HL-60/S4 (cell line): ENCODE measurements around the gene CCKAR.

Source experiments
- in situ Hi-C: fragments of 300-500 bp; cut with MboI; formaldehyde crosslinking; loops from 2 replicates; pipeline ENCODE4 v1.14.3; 2022; ENCODE audit warnings: low sequenced_read_pairs

The CCKAR gene

DNA sequence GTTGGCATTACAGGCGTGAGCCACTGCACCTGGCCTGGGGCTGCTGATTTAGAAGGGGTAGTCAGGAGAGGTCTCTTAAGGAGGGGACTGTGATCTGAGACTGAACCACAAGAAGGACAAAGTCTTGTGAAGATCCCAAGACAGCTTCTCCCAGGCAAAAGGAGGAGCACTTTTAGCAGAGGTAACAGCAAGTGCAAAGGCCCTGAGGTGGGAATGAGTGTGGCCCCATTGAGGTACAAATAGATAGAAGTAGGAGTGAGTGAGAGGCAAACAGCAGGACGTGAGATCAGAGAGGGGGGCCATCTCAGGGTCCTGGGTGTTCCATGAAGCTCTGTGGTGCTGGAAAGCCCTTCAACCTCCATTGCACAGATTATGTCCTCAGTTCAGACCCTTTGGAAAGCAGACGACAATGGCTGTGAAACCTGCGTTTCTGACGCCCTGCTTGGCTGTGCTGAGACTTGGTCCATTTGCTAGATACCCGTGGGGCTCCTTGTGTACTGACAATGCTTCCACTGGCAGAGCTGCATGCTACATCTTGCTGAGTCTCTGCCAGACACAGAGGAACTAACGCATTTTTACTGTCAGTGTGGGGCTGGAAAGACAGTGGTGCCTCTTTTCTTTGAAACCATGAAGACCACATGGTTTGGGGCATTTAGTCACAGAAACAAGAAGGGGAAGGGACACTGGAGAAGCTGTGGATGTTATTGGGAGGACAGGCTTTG is 1.3 kb upstream of the CCKAR start:
- in situ Hi-C loops, result no loop called here

GRCh38 chr4:26490960-26491284 is 638 bp upstream of the CCKAR start:
- in situ Hi-C loops, result no loop called here

DNA sequence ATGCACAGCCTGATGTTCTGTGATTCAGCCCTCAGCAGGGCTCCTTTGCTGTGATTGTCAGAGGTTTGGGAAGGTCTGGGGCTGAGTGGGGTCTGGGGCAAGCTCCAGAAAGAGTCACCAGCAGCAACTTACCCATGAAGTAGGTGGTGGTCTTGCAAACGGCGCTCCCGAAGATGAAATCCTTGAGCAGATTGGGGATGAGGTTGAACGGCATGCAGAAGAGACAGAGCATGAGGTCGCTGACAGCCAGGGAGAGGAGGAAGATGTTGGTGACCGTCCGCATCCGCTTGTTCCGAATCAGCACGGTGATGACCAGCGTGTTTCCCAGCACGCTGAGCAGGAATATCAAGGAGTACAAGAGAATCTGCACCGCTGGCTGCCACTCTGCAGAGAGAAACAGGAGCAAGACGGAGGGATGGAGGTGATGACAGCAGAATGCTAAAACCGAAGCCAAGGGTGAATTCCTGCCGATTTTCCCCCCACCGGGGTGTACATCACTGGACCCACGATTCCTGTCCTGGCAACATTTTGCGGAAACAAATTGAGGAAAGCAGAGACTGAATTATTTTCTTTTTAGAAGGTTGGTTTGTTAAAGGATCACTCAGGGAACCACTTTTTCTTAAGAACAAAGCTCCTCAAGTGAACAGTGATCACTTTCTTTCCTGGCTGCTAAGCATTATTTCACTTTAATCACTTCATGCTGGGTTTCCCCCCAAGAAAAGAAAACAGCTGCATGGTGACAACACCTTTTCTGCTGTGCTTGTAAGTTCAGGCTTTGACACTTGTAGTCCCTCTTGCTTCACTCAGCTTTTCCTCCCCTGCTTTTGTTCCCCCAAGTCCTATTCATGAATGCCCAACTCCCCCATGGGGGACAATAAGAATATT is 941 bp downstream of the CCKAR start:
- in situ Hi-C loops, result no loop called here

- in situ Hi-C loops, result no loop called here
Measured at GRCh38 chr4:26485684-26486083, 4.6 kb downstream of the CCKAR start.

GRCh38 chr4:26484516-26484915 is 5.8 kb downstream of the CCKAR start:
- in situ Hi-C loops, result no loop called here

GRCh38 chr4:26484032-26484515 is 6.2 kb downstream of the CCKAR start:
- in situ Hi-C loops, result no loop called here

DNA sequence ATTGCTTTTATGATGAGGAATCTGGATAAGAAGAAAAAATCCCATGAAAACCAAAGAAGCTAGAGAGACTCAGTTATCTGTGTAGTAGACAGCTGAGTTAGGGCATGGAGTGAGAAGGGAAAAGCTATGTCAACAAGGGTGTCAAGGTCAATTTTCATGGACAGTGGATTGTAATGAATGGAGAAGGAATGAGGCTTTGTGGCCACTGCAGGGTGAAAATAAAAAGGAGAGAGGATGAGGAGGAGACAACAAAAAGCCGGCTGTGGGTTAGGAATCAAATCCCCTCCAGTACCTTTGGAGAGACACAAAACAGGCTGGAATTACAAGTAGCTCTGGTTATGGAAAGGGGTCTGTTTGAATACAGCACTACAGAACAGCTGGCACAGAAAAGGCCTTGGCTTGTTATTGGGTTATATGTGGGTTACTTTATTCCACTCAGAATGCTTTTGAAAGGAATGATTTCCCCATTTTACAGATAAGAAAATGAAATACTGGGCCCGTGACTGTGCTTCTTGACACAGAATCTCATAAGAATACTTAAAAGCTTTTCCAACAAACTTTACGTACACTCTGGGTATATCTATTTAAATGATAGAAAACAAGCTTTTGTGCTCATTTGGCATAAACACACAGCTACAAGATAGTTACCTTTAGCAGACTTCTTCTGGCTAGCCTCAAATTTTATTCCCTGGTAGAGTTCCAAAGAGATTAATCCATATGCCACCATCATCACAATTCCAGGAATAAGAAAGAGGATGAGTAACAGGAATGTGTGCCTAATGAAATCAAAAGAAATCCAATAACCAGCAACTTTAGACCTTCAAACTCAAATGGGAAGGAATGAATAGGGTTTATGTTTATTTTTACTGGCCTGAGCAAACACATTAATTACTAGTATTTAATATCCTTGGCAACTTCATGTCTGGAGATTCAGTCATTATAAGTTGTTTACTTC is 7.5 kb downstream of the CCKAR start:
- in situ Hi-C loops, result no loop called here

DNA sequence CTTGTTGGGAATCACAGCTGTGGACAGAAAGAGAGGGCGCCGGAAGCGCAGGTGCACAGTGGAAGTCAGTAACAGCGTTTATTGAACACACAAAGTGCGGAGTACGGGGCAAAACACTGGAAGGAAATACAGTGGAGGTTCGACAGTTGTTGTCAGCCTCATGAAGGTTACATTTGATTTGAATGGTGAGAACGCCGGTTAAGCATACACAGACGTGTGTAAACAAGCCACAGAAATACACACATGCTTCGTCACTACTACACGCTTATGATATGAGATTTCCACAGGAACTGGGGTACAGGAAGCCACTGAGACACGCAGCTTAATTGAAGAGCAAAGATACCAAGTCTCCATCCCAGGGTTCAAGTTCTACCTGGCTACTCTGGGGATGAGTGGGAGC is 12.0 kb downstream of the CCKAR start:
- in situ Hi-C loops, result no loop called here

DNA sequence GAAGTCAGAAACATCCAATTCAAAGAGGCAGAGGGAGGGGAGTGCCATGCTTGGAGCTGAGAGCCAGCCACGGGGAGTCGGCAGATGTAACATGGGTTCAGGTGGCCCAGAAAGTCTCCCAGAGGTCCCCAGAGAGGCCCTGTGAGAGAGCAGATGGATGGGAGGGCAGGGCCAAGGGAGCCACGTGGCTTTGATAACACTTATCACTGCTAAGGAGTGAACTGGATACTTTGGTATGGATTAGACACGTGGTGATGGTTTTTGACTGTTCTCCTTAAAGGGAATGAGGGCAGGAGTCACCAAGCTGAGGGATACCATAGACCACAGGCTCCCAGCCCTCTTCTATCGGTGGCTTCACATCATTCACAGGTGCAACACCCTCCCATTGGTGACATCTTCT is 13.7 kb downstream of the CCKAR start:
- in situ Hi-C loops, result no loop called here

GRCh38 chr4:26475716-26476115 is 14.6 kb downstream of the CCKAR start:
- in situ Hi-C loops, result no loop called here

- in situ Hi-C loops, result loop anchor here (25.0 kb wide), 1 partner anchor 538 kb away; no protein-coding TSS in a partner anchor
Measured at GRCh38 chr4:26474551-26474950, 15.7 kb downstream of the CCKAR start.

GRCh38 chr4:26473893-26474292 is 16.4 kb downstream of the CCKAR start:
- in situ Hi-C loops, result loop anchor here (25.0 kb wide), 1 partner anchor 538 kb away; no protein-coding TSS in a partner anchor

GRCh38 chr4:26471890-26472289 is 18.4 kb downstream of the CCKAR start:
- in situ Hi-C loops, result loop anchor here (25.0 kb wide), 1 partner anchor 540 kb away; no protein-coding TSS in a partner anchor

- in situ Hi-C loops, result loop anchor here (25.0 kb wide), 1 partner anchor 543 kb away; no protein-coding TSS in a partner anchor
Measured at GRCh38 chr4:26468977-26469376, 21.3 kb downstream of the CCKAR start.

DNA sequence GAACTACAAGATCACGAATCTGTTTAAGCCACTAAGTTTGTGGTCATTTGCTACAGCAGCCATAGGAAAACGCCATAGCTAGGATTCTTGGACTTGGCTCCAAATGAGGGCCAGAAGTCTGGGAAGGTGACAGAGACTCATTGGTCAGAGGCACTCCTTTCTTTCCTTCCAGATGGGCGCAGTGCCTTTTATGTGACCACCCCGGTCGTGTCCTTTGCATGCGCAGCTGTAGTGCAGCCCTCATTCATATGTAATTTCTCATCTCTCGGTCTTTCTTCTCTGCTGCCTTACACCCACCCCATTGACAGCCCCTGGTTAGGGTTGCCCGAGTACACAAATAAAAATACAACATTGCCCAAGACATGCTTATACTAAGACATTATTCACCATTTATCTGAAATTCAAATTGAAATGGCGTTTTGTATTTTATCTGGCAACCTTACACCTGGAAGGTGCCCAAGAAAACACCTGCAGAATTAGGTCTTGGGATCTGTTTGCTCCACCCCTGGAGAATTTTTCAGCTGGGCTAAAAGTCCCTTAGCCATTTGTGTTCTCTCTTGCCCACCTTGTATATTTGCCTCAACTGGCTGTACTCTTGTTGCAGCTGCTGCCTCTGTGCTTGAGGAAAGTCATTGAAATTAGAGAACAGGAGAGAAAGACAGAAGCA is 21.9 kb downstream of the CCKAR start:
- in situ Hi-C loops, result loop anchor here (25.0 kb wide), 1 partner anchor 544 kb away; no protein-coding TSS in a partner anchor

- in situ Hi-C loops, result loop anchor here (25.0 kb wide), 1 partner anchor 545 kb away; no protein-coding TSS in a partner anchor
Measured at GRCh38 chr4:26467724-26468123, 22.6 kb downstream of the CCKAR start.

GRCh38 chr4:26466578-26467270 is 23.6 kb downstream of the CCKAR start:
- in situ Hi-C loops, result loop anchor here (25.0 kb wide), 1 partner anchor 546 kb away; no protein-coding TSS in a partner anchor

GRCh38 chr4:26464420-26465095 is 25.7 kb downstream of the CCKAR start:
- in situ Hi-C loops, result loop anchor here (25.0 kb wide), 1 partner anchor 548 kb away; no protein-coding TSS in a partner anchor

- in situ Hi-C loops, result loop anchor here (25.0 kb wide), 1 partner anchor 549 kb away; no protein-coding TSS in a partner anchor
Measured at GRCh38 chr4:26463386-26463785, 26.9 kb downstream of the CCKAR start.
